Endothelial cell of umbilical vein (primary cell): ENCODE results near the gene RSPH1. TPM values are rescaled to one million over a fixed set of nuclear protein-coding genes. Genes with fewer than 3 reads are reported as not detected.

Experiments used
- BruUV-seq: library from RNA; stranded (reverse); fragments of 400-500 nt; replicated peaks from 2 replicates; lab custom pipeline; 2021; lab: Mats Ljungman, UMichigan
- CTCF ChIA-PET: fragments of 300-600, 350-600 bp; sonication (Branson Sonifier 250); formaldehyde crosslinking; loops from one replicate; lab custom pipeline; 2021; ENCODE audit warnings: antibody characterized with exemption, inconsistent platforms; lab: Charles Lee
- POLR2A ChIA-PET: fragments of 300-600, 350-600 bp; sonication (Branson Sonifier 250); formaldehyde crosslinking; loops from one replicate; lab custom pipeline; 2021; ENCODE audit warnings: antibody characterized with exemption, inconsistent platforms; lab: Charles Lee
- DNase-seq: peaks from one replicate; pipeline ENCODE4 v3.0.0-alpha.2; 2011; ENCODE audit warnings: low read depth, low spot score
- FAIRE-seq: peaks from 2 replicates; lab custom pipeline; 2011; peaks lifted over from hg19 to GRCh38; lab: Jason Lieb, UNC
- H2AFZ ChIP-seq: 2 replicates; pipeline ENCODE4 v1.6.0; 2012; ENCODE audit warnings: low read depth, low read length, control low read depth, inconsistent platforms
- H3K27ac ChIP-seq: 2 replicates; pipeline ENCODE4 v1.5.1; 2011; ENCODE audit warnings: low read depth, mild to moderate bottlenecking, control low read depth, low read length, moderate library complexity; ENCODE audit not compliant: insufficient read depth
- H3K27me3 ChIP-seq, 2 experiments: 2 replicates each; pipeline versions ENCODE4 v1.6.0 to v1.6.1; 2011; ENCODE audit warnings: low read length in 2 of 2, mixed read lengths in 1 of 2; ENCODE audit not compliant: control insufficient read depth in 2 of 2, insufficient read depth in 2 of 2
- H3K36me3 ChIP-seq, 2 experiments: 2 replicates in 1 of 2; 3 replicates in 1 of 2; pipeline ENCODE4 v1.5.1; 2011; ENCODE audit warnings: low read length in 2 of 2, mild to moderate bottlenecking in 1 of 2, moderate library complexity in 1 of 2; ENCODE audit not compliant: control insufficient read depth in 2 of 2, insufficient read depth in 2 of 2; ENCODE audit errors: extremely low read depth in 1 of 2
- H3K4me1 ChIP-seq: 3 replicates; pipeline ENCODE4 v1.5.1; 2011; ENCODE audit warnings: mild to moderate bottlenecking, low read length; ENCODE audit not compliant: control insufficient read depth, insufficient read depth; ENCODE audit errors: extremely low read depth
- H3K4me2 ChIP-seq: 2 replicates; pipeline ENCODE4 v1.6.1; 2011; ENCODE audit warnings: low read length, control low read depth, mixed read lengths; ENCODE audit not compliant: insufficient read depth
- H3K4me3 ChIP-seq, 3 experiments: fragments of 200-600 bp in 1 of 3; sonication (generic), shearing (Covaris generic) in 1 of 3; replicated peaks in 1 of 3; 2 replicates each; pipeline ENCODE4 v1.5.1; 2011 to 2016; ENCODE audit warnings: control low read depth in 3 of 3, low read length in 3 of 3, mild to moderate bottlenecking in 2 of 3, inconsistent platforms in 1 of 3, low read depth in 1 of 3, moderate library complexity in 1 of 3; ENCODE audit not compliant: insufficient read depth in 1 of 3
- H3K79me2 ChIP-seq: 2 replicates; pipeline ENCODE4 v1.6.0; 2012; ENCODE audit warnings: low read length, inconsistent platforms; ENCODE audit not compliant: control insufficient read depth, insufficient read depth
- H3K9ac ChIP-seq: replicated peaks from 2 replicates; pipeline ENCODE3; 2011; ENCODE audit warnings: low read length, control low read depth; ENCODE audit not compliant: insufficient read depth; ENCODE audit errors: extremely low read depth
- H3K9me1 ChIP-seq: replicated peaks from 3 replicates; pipeline ENCODE4 v1.6.0; 2011; ENCODE audit warnings: mild to moderate bottlenecking, low read length; ENCODE audit not compliant: control insufficient read depth, insufficient read depth; ENCODE audit errors: extremely low read depth
- H3K9me3 ChIP-seq: replicated peaks from 2 replicates; pipeline ENCODE4 v1.5.1; 2012; ENCODE audit warnings: low read length, inconsistent platforms; ENCODE audit not compliant: control insufficient read depth, insufficient read depth
- H4K20me1 ChIP-seq: replicated peaks from 2 replicates; pipeline ENCODE3; 2011; ENCODE audit warnings: mild to moderate bottlenecking, low read length; ENCODE audit not compliant: control insufficient read depth, insufficient read depth; ENCODE audit errors: extremely low read depth
- EZH2 ChIP-seq: IDR thresholded peaks from 2 replicates; pipeline ENCODE4 v1.6.1; 2012; ENCODE audit warnings: borderline replicate concordance, low read depth, mild to moderate bottlenecking, moderate library complexity, low read length, inconsistent platforms; ENCODE audit not compliant: severe bottlenecking
- FOS ChIP-seq: IDR thresholded peaks from 2 replicates; pipeline ENCODE4 v1.6.1; 2011; ENCODE audit warnings: mild to moderate bottlenecking, low read length, moderate library complexity, borderline replicate concordance; ENCODE audit not compliant: insufficient read depth
- GATA2 ChIP-seq: IDR thresholded peaks from 2 replicates; pipeline ENCODE4 v1.7.0; 2011; ENCODE audit warnings: low read depth, mild to moderate bottlenecking, moderate library complexity, mixed read lengths, low read length; ENCODE audit not compliant: insufficient read length, insufficient read depth
- JUN ChIP-seq: IDR thresholded peaks from 2 replicates; pipeline ENCODE4 v1.6.1; 2011; ENCODE audit warnings: borderline replicate concordance, low read depth; ENCODE audit not compliant: insufficient read length, insufficient read depth
- MAX ChIP-seq: IDR thresholded peaks from 2 replicates; pipeline ENCODE4 v1.6.1; 2011; ENCODE audit not compliant: insufficient read depth, insufficient read length
- MYC ChIP-seq: IDR thresholded peaks from one replicate; pipeline ENCODE4 v1.6.1; 2011; ENCODE audit warnings: mild to moderate bottlenecking, low read depth, low read length
- POLR2A ChIP-seq: IDR thresholded peaks from 2 replicates; pipeline ENCODE4 v1.6.1; 2012; ENCODE audit warnings: low read depth, mild to moderate bottlenecking, control low read depth, low read length
- POLR2AphosphoS5 ChIP-seq: IDR thresholded peaks from 2 replicates; pipeline ENCODE4 v1.6.1; 2012; ENCODE audit warnings: low read depth, mild to moderate bottlenecking, control low read depth, low read length, moderate library complexity; ENCODE audit not compliant: insufficient read depth
- dilution Hi-C: fragments of 300-500 bp; cut with MboI; formaldehyde crosslinking; loops from one replicate; pipeline ENCODE4 v1.15.0; 2019; ENCODE audit warnings: low sequenced_read_pairs; ENCODE audit not compliant: extremely low pct_ligation_motif_present
- intact Hi-C: fragments of 100-400 bp; cut with micrococcal nuclease; formaldehyde crosslinking; loops from one replicate; pipeline ENCODE4 v1.10.0; 2022
- polyA plus RNA-seq, 4 experiments: library from polyadenylated mRNA; depleted of rRNA in 3 of 4; stranded (reverse) in 3 of 4; unstranded in 1 of 4; fragments of >200 nt; gene quantifications; 2 replicates each; pipeline versions ENCODE4 v1.2.1 to v1.2.3, GENCODE V29; 2011 to 2012; ENCODE audit warnings: missing spikeins in 1 of 4
- total RNA-seq: library from RNA; stranded (reverse); gene quantifications from 2 replicates; pipeline ENCODE4 v1.2.3, GENCODE V29; 2021
- TF ChIP-seq, protein P1 (sequence below), 2 donors: IDR thresholded peaks; 1 replicate in 1 of 2; 2 replicates in 1 of 2; pipeline ENCODE4 v1.5.1; 2011; ENCODE audit warnings: low read length in 2 of 2, mild to moderate bottlenecking in 2 of 2, moderate library complexity in 2 of 2, control low read depth in 1 of 2, inconsistent platforms in 1 of 2, low read depth in 1 of 2; ENCODE audit not compliant: insufficient read depth in 1 of 2; ENCODE audit errors: extremely low read depth in 1 of 2

The RSPH1 gene
- total and polyA plus RNA-seq, 2 donors (not counting 3 experiments of a cell fraction or from before 2014, with no cell fraction given): 0.08 TPM; not detected in 1

DNA sequence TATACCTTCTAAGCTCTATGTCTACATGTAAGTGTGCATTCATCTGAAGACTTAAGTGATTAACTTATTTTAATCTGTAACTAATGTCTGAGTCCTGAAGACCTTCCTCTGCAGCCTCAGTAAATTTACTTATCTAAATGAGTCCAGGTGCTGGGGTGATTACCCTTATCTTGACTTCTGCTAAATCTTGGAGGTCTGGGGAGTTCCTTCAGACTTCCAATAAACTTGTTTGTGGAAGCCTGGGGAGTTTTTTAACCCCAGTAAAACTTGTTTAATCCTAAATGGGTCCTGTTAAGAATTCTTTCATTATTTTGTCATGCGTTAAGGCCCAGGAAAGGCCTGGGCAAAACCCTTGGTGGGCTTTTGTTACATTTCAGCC is 37.0 kb downstream of the RSPH1 start:
- no peak overlapping the region for H3K9ac ChIP-seq
- CTCF ChIA-PET: interaction anchor here (1.4 kb wide), 1 partner anchor 342 kb away, joined by 3 read pairs; no protein-coding TSS in a partner anchor
- H3K27me3 ChIP-seq: peaks cover 2 to 5% of the 10 kb centered on the region in 2 experiments
- no peaks in the 10 kb centered on the region for H3K4me1 ChIP-seq
- no peaks in the 10 kb centered on the region for H3K79me2 ChIP-seq
- H4K20me1 ChIP-seq: no peaks in the 10 kb centered on the region
- no peaks in the 10 kb centered on the region for H3K9me3 ChIP-seq
- H3K9me1 ChIP-seq: no peaks in the 10 kb centered on the region
- H2AFZ ChIP-seq: no peak overlapping the region
- BruUV-seq: no TSS peak
- H3K36me3 ChIP-seq: no peaks in the 10 kb centered on the region
- H3K4me3 ChIP-seq: no peak overlapping the region
- H3K4me2 ChIP-seq: no peak overlapping the region
- no peak for FAIRE-seq
- TF ChIP-seq MYC (no peak), POLR2AphosphoS5 (no peak), FOS (no peak), JUN (no peak), MAX (no peak), EZH2 (no peak), GATA2 (no peak), POLR2A (no peak)
- TF ChIP-seq, protein P1, sequence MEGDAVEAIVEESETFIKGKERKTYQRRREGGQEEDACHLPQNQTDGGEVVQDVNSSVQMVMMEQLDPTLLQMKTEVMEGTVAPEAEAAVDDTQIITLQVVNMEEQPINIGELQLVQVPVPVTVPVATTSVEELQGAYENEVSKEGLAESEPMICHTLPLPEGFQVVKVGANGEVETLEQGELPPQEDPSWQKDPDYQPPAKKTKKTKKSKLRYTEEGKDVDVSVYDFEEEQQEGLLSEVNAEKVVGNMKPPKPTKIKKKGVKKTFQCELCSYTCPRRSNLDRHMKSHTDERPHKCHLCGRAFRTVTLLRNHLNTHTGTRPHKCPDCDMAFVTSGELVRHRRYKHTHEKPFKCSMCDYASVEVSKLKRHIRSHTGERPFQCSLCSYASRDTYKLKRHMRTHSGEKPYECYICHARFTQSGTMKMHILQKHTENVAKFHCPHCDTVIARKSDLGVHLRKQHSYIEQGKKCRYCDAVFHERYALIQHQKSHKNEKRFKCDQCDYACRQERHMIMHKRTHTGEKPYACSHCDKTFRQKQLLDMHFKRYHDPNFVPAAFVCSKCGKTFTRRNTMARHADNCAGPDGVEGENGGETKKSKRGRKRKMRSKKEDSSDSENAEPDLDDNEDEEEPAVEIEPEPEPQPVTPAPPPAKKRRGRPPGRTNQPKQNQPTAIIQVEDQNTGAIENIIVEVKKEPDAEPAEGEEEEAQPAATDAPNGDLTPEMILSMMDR (IDR thresholded peaks at IDR 0.05; ENCODE audit: extremely low read depth in 1 of 2, insufficient read depth in 1 of 2, low read depth in 1 of 2, low read length in 2 of 2): no peak
- POLR2A ChIA-PET: no interaction called here
- dilution Hi-C loops: no loop called here
- DNase-seq: no peak
- H3K27ac ChIP-seq: no peak overlapping the region
- intact Hi-C loops: no loop called here
